GM23248 (cell line): ENCODE data around the gene NOL4L. TPM values are rescaled to one million over a fixed set of nuclear protein-coding genes. Genes with fewer than 3 reads are reported as not detected.
"Not testable (repeated sequence)": the region's sequence is repeated elsewhere in the genome, so short reads cannot be mapped to it uniquely, and the experiment has no call there.

ENCODE experiments used
- DNase-seq: peaks from one replicate; pipeline ENCODE4 v3.0.0-alpha.2; 2015
- H2AFZ ChIP-seq: fragments of 200-600 bp; sonication (generic); 2 replicates; pipeline ENCODE4 v1.6.1; 2016; ENCODE audit warnings: antibody characterized with exemption
- H3F3A ChIP-seq: fragments of 200-600 bp; sonication (generic); 2 replicates; pipeline ENCODE4 v1.6.1; 2016; ENCODE audit warnings: mild to moderate bottlenecking, antibody characterized with exemption, mixed run types; ENCODE audit not compliant: insufficient read depth
- H3K27ac ChIP-seq: fragments of 200-600 bp; sonication (generic); 2 replicates; pipeline ENCODE4 v1.5.1; 2016; ENCODE audit warnings: mild to moderate bottlenecking
- H3K27me3 ChIP-seq: fragments of 200-600 bp; sonication (generic); replicated peaks from 2 replicates; pipeline ENCODE4 v1.6.1; 2016; ENCODE audit warnings: mild to moderate bottlenecking; ENCODE audit not compliant: insufficient read depth
- H3K36me3 ChIP-seq: fragments of 200-600 bp; sonication (generic); 2 replicates; pipeline ENCODE4 v1.6.1; 2016; ENCODE audit warnings: low read depth, mild to moderate bottlenecking
- H3K4me1 ChIP-seq: fragments of 200-600 bp; sonication (generic); 2 replicates; pipeline ENCODE4 v1.6.1; 2016; ENCODE audit warnings: mild to moderate bottlenecking; ENCODE audit not compliant: insufficient read depth
- H3K4me2 ChIP-seq: fragments of 200-600 bp; sonication (generic); one replicate; pipeline ENCODE4 v1.6.1; 2016; ENCODE audit warnings: mild to moderate bottlenecking; ENCODE audit not compliant: unreplicated experiment
- H3K4me3 ChIP-seq: fragments of 200-600 bp; sonication (generic); 2 replicates; pipeline ENCODE4 v1.5.1; 2016; ENCODE audit warnings: mild to moderate bottlenecking
- H3K79me2 ChIP-seq: fragments of 200-600 bp; sonication (generic); 2 replicates; pipeline ENCODE4 v1.6.1; 2016; ENCODE audit warnings: mild to moderate bottlenecking; ENCODE audit not compliant: insufficient read depth
- H3K9ac ChIP-seq: fragments of 200-600 bp; sonication (generic); 2 replicates; pipeline ENCODE4 v1.6.1; 2016; ENCODE audit warnings: mild to moderate bottlenecking
- H3K9me2 ChIP-seq: fragments of 200-600 bp; sonication (generic); 2 replicates; pipeline ENCODE4 v1.6.1; 2016; ENCODE audit warnings: mixed run types, mild to moderate bottlenecking, moderate library complexity; ENCODE audit not compliant: insufficient read depth
- H3K9me3 ChIP-seq: fragments of 200-600 bp; sonication (generic); one replicate; pipeline ENCODE4 v1.6.1; 2017; ENCODE audit warnings: low read depth
- H4K20me1 ChIP-seq: fragments of 200-600 bp; sonication (generic); 2 replicates; pipeline ENCODE4 v1.6.0; 2016; ENCODE audit not compliant: insufficient read depth
- EZH2 ChIP-seq: fragments of 200-600 bp; sonication (generic); IDR thresholded peaks from 2 replicates; pipeline ENCODE4 v1.6.1; 2018; ENCODE audit warnings: antibody characterized with exemption, mild to moderate bottlenecking; ENCODE audit not compliant: insufficient read depth, poor library complexity, severe bottlenecking
- EZH2phosphoT487 ChIP-seq: fragments of 200-600 bp; sonication (generic); IDR thresholded peaks from 2 replicates; pipeline ENCODE4 v1.6.1; 2018; ENCODE audit warnings: antibody characterized with exemption, moderate library complexity, mild to moderate bottlenecking, low read depth; ENCODE audit not compliant: insufficient read depth
- WGBS, 2 experiments: methylation state at CpG; one replicate each; pipeline ENCODE4 v1.1.6; 2015 to 2017; ENCODE audit warnings: low lambda C conversion rate in 2 of 2, low coverage in 1 of 2; ENCODE audit errors: missing lambda C conversion rate in 2 of 2; 5-methylcytosine and 5-hydroxymethylcytosine counted together
- in situ Hi-C: fragments of 300-500 bp; cut with MboI; formaldehyde crosslinking; loops from 2 replicates; pipeline ENCODE4 v1.15.0; 2020
- polyA plus RNA-seq: library from polyadenylated mRNA; unstranded; fragments of >200 nt; fragmentation: Nextera tagmentation; extraction: Ambion mirVana; gene quantifications from 2 replicates; pipeline ENCODE4 v1.2.1, GENCODE V29; 2016
- total RNA-seq: library from RNA; depleted of rRNA; stranded (reverse); fragments of >200 nt; shearing (Covaris generic); gene quantifications from 2 replicates; pipeline ENCODE4 v1.2.3, GENCODE V29; 2014

Gene NOL4L
- total and polyA plus RNA-seq, 2 experiments from 2014 or later = 5.2 to 7.9 TPM

DNA sequence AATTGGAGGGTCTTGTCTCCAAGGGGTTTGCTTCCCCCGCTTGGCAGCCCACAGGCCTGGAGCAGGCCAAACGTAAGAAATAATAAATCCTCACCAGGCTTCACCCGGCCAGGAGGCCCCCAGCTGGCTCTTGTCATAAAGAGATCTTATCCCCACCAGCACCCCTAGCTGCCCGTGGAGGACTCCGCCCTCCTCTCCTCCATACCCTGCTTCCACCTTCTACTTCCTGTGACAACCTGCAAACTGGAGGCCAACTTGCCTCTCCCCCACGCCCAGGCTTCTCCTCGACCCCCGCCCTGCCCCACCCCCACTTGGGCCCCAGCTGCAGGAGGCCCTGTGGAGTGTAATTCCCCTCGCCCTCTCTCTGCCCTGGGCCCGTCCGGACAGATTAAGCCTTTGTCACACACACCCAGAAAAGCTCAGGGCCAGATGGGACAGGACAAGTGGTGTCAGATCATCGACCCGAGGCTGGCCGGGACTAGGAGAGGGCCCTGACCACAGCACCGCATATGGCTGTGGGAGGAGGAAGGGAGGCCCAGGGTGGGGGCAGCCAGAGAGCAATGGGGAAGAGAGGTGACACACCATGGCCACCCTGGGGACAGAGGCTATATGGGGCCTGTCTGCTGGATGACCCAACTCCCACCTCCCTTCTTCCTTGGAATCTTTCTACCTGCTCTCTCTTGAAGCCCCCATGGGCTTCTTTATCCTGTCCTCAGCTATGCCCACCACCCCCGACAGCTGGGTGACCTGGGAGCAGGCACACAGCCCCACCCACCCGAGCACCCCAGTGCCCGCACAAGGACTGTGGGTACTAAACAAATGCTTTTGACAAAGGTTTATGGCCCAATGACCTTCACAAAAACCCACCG, 3.9 kb downstream of the NOL4L start:
- H3K9me2 ChIP-seq = no peaks in the 10 kb centered on the region
- TF ChIP-seq EZH2phosphoT487 (no peak), EZH2 (no peak)
- no peaks in the 10 kb centered on the region for H3K79me2 ChIP-seq
- no peak overlapping the region for H3K4me2 ChIP-seq
- no peaks in the 10 kb centered on the region for H3K4me1 ChIP-seq
- H3K27ac ChIP-seq = no peak overlapping the region
- no peaks in the 10 kb centered on the region for H4K20me1 ChIP-seq
- peaks cover 5% of the 10 kb centered on the region; the same call in 1 of the 2 replicates for H3F3A ChIP-seq
- no peak overlapping the region for H2AFZ ChIP-seq
- no peaks in the 10 kb centered on the region for H3K36me3 ChIP-seq
- H3K9ac ChIP-seq = no peak overlapping the region
- no peaks in the 10 kb centered on the region; the same call in 1 of the 2 replicates for H3K27me3 ChIP-seq
- H3K9me3 ChIP-seq = no peaks in the 10 kb centered on the region
- WGBS, 2 experiments = 82 to 86% methylated on average over 17 to 19 of the region's 19 CpGs
- DNase-seq = no peak
- H3K4me3 ChIP-seq = no peak overlapping the region
- in situ Hi-C loops = no loop called here

GRCh38 chr20:32580219-32580969, 4.7 kb downstream of the NOL4L start:
- H2AFZ ChIP-seq = no peak overlapping the region
- TF ChIP-seq EZH2phosphoT487 (no peak), EZH2 (no peak)
- no peak overlapping the region for H3K4me3 ChIP-seq
- no peaks in the 10 kb centered on the region for H3K27me3 ChIP-seq
- H4K20me1 ChIP-seq = no peaks in the 10 kb centered on the region
- no peak overlapping the region for H3K4me2 ChIP-seq
- 87 to 90% methylated on average over 19 to 21 of the region's 21 CpGs for WGBS, 2 experiments
- no peak overlapping the region for H3K9ac ChIP-seq
- no peaks in the 10 kb centered on the region for H3K4me1 ChIP-seq
- H3K9me3 ChIP-seq = no peaks in the 10 kb centered on the region
- H3F3A ChIP-seq = no peaks in the 10 kb centered on the region
- no peaks in the 10 kb centered on the region for H3K79me2 ChIP-seq
- no peak overlapping the region for H3K27ac ChIP-seq
- no peaks in the 10 kb centered on the region for H3K36me3 ChIP-seq
- H3K9me2 ChIP-seq = no peaks in the 10 kb centered on the region
- no peak for DNase-seq
- in situ Hi-C loops = no loop called here

- H3K4me2 ChIP-seq = no peak overlapping the region
- in situ Hi-C loops = no loop called here
- H4K20me1 ChIP-seq = no peaks in the 10 kb centered on the region
- peaks cover 8% of the 10 kb centered on the region; the same call in 1 of the 2 replicates for H3K4me1 ChIP-seq
- H3K9ac ChIP-seq = no peak overlapping the region
- H3K27me3 ChIP-seq = no peaks in the 10 kb centered on the region
- TF ChIP-seq EZH2 = no peak
- no peaks in the 10 kb centered on the region for H3F3A ChIP-seq
- H3K79me2 ChIP-seq = no peaks in the 10 kb centered on the region
- H3K4me3 ChIP-seq = no peak overlapping the region
- 75 to 80% methylated on average over 12 of the region's 12 CpGs for WGBS, 2 experiments
- no peaks in the 10 kb centered on the region for H3K36me3 ChIP-seq
- H3K9me2 ChIP-seq = no peaks in the 10 kb centered on the region
- no peak overlapping the region for H3K27ac ChIP-seq
- no peak for DNase-seq
- H2AFZ ChIP-seq = no peak overlapping the region
- no peaks in the 10 kb centered on the region for H3K9me3 ChIP-seq
These were observed 6.2 kb downstream of the NOL4L start for GRCh38 chr20:32578840-32579390.

- WGBS, 2 experiments = 91 to 100% methylated on average over 3 of the region's 3 CpGs
- H3K79me2 ChIP-seq, H3K9me3 ChIP-seq, H3K9me2 ChIP-seq, H4K20me1 ChIP-seq, H3F3A ChIP-seq, DNase-seq, H3K27me3 ChIP-seq, H3K9ac ChIP-seq, H3K36me3 ChIP-seq, H3K4me2 ChIP-seq, H3K4me1 ChIP-seq, H3K27ac ChIP-seq, in situ Hi-C loops, H2AFZ ChIP-seq, H3K4me3 ChIP-seq: not testable (repeated sequence)
These were observed 7.1 kb downstream of the NOL4L start for GRCh38 chr20:32578062-32578461.
